Fibroblast of lung (primary cell): ENCODE data around the gene PANK1.

Experiments
- EZH2 ChIP-seq: IDR thresholded peaks from 2 replicates; pipeline ENCODE4 v1.5.1; 2012; ENCODE audit warnings: low read length, control low read depth, mild to moderate bottlenecking; ENCODE audit errors: missing control alignments
- TF ChIP-seq, protein P1 (sequence below), 2 donors: IDR thresholded peaks in 1 of 2; conservative IDR thresholded peaks in 1 of 2; 1 replicate in 1 of 2; 2 replicates in 1 of 2; pipeline ENCODE4 v1.5.1; 2011 to 2012; ENCODE audit warnings: low read length in 2 of 2, control low read depth in 1 of 2, inconsistent platforms in 1 of 2, low read depth in 1 of 2, mild to moderate bottlenecking in 1 of 2

DNA sequence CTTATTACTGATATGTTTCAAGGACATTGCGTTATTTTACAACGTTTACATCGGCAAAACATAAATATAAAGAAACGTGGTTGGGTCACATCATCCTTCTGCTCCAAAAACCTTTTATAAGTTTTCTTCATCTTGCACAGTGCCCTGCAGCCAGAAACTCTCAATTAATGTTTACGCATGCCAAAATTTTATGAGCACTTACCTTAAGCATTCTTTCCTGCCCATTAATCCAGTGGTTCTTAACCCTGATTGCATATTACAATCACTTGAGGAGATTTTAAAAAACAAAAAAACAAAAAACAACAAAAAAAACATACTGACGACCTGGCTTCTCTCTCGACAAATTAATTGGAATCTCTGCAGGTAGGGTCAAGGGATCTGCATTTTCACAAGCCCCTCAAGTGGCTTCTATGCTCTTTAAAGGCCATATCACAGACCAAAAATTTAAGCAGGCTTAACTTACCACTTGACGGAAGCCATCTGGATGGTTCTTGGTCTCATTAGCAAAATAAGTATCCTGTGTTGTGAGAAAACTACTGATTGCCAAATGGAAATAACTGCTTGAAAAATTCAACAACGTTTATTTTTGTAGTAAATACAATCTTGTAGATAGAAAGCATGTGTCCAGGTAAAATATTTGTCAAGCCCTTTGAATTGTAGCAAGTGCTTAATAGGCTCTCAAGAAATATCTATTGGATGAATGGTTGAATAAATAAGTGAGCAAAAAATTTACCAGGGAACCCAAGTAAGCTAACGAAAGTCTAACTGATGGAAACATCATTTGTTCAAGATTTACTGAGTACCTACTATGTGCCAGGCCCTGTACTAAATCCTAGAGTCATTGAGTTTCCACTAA is 78.7 kb downstream of the PANK1 start:
- TF ChIP-seq, protein P1, sequence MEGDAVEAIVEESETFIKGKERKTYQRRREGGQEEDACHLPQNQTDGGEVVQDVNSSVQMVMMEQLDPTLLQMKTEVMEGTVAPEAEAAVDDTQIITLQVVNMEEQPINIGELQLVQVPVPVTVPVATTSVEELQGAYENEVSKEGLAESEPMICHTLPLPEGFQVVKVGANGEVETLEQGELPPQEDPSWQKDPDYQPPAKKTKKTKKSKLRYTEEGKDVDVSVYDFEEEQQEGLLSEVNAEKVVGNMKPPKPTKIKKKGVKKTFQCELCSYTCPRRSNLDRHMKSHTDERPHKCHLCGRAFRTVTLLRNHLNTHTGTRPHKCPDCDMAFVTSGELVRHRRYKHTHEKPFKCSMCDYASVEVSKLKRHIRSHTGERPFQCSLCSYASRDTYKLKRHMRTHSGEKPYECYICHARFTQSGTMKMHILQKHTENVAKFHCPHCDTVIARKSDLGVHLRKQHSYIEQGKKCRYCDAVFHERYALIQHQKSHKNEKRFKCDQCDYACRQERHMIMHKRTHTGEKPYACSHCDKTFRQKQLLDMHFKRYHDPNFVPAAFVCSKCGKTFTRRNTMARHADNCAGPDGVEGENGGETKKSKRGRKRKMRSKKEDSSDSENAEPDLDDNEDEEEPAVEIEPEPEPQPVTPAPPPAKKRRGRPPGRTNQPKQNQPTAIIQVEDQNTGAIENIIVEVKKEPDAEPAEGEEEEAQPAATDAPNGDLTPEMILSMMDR (conservative IDR thresholded peaks at IDR 0.05 in 1 of 2, IDR thresholded peaks at IDR 0.05 in 1 of 2; ENCODE audit: low read depth in 1 of 2, low read length in 2 of 2), result no peak
- no peak for TF ChIP-seq EZH2
